COR-L47 (cell line): ENCODE measurements around the gene SPTAN1.

Source experiments
- DNase-seq: peaks from one replicate; lab custom pipeline; 2025; lab: John Stamatoyannopoulos, UW

The SPTAN1 gene

DNA sequence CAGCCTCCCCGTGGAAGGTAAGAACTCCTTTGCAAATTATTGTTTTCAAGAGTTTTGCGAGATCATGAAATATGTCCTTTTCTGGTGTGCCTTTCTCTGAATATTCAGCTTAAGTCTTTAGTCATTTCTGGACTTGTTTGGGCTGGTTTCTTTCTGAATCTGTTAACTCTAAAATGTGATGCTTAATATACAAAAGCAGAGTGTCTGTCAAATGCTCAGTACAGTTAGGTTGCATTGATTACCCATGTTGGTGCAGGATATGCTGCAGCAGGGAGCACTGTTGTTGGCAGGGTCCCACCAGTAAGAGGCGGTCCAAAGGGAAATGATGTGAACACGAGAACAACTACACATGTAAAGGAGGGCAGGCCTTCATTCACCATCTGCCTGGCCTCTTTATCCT lies 47.7 kb downstream of the SPTAN1 start:
- no peak for DNase-seq

DNA sequence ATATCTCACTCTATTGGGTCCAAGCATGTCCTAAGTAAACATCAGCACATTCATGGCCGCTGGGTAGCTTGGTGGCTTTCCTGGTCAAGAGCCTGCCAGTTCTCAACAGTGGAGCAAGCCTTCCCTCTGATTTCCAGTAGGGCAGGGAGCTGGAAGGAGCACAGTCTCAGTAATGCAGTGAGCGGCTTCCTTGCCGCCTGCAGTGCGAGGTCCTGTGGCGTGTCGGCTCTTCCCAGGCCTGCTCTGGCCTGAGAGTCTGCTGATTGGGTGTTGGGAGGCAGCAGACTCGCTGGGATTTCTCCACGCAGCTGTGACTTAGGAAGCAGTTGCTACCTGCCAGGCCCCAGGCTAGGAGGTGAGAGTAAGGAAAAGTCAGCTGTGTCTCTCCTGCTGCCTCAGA lies 51.3 kb downstream of the SPTAN1 start:
- DNase-seq: no peak

DNA sequence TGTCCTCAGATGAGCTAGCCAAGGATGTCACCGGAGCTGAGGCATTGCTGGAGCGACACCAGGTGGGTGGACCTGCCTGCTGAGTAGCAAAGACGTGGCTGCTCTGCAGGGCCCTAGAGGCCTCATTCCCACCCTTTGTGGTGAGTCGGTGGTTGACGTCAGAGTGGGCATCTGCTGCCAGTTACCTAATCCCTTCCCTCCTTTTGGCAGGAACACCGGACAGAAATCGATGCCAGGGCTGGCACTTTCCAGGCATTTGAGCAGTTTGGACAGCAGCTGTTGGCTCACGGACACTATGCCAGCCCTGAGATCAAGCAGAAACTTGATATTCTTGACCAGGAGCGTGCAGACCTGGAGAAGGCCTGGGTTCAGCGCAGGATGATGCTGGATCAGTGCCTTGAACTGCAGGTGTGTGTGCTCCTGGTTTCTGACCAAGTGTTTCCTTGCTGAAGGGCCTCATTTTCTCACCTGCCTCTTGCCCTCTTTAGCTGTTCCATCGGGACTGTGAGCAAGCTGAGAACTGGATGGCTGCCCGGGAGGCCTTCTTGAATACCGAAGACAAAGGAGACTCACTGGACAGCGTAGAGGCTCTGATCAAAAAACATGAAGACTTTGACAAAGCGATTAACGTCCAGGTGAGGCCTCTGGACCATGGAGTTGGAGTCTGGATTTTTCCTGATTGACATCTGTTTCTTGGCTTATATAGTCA lies 55.4 kb downstream of the SPTAN1 start:
- DNase-seq: no peak

DNA sequence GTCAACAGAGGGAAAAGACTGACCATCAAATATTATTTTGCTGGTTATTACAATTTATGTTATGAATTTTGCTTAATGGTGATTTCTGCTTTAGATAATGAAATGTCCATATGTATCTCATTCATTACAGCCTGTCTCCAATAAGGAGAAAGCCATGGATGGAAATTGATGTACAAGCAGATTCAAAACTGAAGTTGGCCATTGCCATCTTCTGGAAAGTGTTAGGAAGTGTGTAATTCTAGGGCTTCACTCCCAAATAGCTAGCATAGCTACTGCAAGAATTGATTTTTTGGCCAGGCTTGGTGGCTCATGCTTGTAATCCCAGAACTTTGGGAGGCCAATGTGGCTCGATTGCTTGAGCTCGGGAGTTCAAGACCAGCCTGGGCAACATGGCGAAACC lies 58.5 kb downstream of the SPTAN1 start:
- DNase-seq: no peak

DNA sequence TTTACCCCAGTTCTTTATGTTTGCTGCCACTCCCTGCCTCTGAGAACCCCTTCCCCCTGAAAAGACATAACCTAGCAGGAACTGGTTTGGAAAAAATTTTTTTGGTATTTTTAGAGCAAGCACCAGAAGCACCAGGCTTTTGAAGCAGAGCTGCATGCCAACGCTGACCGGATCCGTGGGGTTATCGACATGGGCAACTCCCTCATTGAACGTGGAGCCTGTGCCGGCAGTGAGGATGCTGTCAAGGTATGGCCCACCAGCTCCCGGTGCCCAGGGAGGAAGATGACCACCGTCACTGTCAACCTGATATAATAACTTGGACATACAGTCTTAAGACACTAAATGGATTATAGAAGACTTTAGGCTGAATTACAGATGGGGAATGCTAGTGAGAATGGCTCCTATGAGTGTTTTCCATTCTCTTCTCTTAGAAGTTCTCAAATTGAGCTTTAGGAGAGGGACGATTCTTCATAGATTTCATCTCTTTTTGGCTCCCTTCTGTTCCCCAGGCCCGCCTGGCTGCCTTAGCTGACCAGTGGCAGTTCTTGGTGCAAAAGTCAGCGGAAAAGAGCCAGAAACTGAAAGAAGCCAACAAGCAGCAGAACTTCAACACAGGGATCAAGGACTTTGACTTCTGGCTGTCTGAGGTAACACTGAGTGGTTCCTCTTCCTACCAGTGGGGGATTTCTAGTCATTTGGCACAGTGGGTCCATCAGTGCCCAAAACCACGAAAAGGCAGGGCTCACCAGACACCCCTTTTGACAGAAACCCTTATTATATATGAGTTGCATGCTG lies 59.4 kb downstream of the SPTAN1 start:
- no peak for DNase-seq

DNA sequence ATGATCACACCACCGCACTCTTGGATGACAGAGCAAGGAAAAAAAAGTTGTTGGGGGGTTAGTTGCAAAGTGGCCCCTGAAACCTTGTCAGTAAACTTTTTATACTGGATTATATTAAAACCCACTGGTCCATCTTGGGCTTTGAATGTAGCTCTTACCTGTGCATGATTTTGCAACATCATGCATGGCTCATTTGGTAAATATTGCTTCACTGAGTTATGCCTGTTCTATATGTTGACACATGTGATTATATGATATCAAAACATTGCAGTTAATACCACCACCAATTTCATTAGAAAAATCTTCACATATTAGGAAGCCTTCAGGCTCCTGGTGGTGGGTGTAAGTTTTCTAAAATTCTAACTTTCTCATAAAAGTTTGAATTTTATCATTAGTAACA lies 62.3 kb downstream of the SPTAN1 start:
- no peak for DNase-seq

DNA sequence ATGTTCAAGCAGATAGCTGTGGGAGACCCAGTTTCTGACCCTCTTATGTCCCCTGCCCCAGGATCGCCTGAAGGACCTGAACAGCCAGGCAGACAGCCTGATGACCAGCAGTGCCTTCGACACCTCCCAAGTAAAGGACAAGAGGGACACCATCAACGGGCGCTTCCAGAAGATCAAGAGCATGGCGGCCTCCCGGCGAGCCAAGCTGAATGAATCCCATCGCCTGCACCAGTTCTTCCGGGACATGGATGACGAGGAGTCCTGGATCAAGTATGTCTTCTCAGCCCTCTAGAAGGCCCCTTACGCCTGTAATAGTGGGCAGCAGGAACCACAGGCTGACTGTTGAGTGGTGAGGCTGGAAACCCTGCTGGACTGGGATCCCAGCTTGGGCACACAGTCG lies 63.2 kb downstream of the SPTAN1 start:
- no peak for DNase-seq

DNA sequence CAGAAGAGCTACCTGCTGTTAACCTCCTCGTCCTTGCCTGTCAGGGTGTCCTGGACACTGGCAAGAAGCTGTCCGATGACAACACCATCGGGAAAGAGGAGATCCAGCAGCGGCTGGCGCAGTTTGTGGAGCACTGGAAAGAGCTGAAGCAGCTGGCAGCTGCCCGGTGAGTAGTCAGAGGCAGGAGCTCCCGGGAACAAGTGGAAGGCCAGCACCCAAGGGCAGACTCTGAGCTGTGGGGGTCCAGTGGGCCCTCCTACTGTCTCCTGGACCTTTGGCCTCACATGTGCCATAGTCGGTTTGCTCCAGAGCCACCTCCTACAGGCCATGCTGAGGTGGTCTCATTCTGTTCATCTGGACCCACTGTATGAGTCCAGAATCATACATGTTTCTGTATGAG lies 65.6 kb downstream of the SPTAN1 start:
- DNase-seq: no peak

DNA sequence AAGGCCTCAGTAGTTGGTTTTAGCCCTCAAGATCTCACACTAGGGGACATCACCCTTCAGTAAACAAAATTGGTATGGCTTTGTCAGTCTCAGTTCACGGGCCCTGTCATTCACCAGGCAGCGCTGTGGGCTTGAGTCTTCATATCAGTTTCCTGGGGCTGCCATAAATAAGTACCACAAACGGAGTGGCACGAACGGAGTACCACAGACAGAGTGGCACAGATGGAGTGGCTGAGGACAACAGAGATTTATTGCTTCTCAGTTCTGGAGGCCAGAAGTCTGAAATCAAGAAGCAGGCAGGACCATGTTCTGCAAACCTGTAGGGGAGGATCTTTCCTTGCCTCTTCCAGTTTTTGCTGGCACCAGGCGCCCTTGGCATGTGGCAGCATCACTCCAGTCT lies 66.7 kb downstream of the SPTAN1 start:
- DNase-seq: no peak

DNA sequence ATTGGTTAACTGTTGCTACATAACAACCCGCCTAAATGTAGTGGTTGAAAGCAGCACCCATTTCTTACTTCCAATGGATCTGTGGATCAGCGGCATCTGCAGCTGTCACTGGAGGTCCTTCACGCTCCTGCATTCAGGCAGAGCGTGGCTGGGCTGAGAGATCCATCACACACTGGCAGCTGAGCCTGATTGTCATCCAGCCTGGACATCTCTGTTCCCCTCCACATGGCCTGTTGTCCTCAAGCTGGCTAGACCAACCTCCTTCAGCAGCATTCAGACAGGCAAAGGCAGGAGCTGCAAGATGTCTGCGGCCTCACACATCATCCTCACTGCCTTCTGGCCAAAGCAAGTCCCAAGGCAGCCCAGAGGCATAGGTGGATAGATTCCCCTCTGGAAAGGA lies 67.4 kb downstream of the SPTAN1 start:
- DNase-seq: no peak

DNA sequence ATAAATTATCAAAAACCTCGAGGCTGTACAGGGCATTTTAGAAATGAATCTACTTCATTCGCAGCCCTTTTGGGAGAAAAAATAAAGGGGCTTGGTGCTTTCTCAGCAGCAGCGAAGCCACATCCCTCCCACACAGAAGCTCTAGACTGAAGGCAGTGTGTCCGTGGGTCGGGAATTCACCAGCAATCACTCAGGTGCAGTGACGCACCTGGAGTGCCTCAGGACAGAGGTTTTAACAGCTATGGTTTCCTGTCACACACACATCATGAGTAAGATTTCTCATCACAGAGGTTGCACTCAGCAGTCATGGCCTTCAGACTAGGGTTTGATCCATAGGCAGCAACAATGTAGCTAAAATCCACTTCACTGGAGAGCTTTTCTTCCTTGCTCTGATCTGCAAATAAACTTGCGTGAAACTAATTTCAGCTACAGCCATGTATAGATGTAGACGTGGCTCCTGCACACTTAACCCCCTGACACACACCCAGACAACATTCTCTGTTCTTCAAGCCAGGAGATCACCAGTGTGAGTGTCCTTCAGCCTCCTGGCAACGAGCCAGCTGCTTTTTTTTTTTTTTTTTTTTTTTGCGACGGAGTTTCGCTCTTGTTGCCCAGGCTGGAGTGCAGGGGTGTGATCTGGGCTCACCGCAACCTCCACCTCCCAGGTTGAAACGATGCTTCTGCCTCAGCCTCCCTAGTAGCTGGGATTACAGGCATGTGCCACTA lies 69.5 kb downstream of the SPTAN1 start:
- DNase-seq: no peak

DNA sequence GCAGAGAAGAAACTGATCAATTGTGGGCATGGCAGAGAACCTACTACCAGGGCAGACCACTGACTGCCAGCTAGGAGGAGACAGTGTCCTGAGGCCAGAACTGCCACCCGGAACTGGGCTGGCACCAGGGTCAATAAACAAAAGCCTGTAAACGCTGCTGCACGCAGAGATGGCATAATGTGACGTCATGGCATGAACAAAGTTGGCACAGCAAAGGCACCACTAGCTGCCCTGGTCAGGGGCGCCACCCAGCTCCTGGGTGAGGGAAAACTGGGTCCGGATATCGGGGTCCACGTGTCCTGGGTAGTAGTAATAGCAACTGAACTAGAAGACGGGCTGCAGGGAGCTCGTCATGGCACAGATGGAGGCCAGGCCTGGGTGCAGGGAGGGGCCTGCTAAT lies 72.2 kb downstream of the SPTAN1 start:
- DNase-seq: no peak

DNA sequence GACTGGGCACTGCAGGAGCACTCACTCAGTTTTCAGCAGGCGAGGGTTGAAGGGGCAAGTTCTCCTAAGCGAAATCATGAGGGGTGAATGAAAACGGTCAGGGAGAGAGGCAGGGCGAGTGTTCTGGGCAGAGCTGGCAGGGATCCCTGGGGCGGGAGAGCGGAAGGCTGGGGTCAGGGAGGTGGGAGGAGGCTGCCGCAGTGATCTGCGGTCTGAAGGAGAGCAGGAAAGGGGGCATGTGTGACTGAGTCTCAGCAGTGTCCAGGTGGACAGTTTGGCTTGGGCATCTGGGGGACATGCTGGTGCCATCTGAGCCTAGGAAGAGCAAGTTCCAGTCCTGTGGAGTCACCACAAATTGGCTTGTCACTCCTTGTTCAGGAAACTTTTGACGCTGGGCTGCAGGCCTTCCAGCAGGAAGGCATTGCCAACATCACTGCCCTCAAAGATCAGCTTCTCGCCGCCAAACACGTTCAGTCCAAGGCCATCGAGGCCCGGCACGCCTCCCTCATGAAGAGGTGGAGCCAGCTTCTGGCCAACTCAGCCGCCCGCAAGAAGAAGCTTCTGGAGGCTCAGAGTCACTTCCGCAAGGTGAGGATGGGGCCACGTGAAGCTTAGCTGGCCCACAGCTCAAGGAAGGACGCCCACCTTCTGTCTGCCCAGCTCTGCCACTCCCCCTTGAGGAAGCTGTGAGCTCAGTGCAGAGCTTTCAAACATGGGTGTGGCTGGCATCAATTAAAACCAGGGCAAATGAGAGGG lies 73.2 kb downstream of the SPTAN1 start:
- DNase-seq: no peak

DNA sequence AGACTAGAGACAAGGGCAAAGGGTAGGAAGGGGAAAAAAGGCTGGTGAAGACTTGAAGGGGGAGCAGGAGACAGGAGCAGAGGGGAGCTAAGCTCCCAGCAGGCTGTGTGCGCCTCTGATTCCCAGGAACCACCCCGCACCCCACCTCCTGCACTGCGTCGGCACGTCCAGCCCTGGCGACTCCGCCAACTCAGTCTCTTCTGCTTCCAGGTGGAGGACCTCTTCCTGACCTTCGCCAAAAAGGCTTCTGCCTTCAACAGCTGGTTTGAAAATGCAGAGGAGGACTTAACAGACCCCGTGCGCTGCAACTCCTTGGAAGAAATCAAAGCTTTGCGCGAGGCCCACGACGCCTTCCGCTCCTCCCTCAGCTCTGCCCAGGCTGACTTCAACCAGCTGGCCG lies 73.8 kb downstream of the SPTAN1 start:
- no peak for DNase-seq

DNA sequence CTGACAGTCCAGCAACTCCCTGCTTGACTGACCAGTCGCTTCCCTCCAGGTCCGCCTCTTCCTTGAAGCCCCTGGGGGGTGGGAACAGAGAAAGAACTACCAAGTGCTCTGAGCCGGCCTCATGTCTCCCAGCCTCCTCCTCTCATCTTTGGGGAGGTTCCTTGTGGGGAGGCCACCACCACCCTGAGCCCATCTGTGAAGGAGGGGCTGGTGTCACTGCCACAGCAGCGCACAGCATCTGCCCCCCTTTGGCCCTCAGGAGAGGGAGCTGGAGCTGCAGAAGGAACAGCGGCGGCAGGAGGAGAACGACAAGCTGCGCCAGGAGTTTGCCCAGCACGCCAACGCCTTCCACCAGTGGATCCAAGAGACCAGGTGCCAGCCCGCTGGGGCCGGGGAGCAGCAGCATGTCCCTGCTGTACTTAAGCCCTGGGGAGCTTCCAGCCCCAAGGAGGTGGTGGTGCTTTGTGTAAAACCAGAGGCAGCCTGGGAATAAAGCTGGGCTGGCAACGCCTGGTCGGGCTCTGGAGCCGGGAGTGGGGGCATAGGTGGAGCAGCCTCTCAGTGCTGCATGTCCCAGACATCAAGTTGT lies 74.8 kb downstream of the SPTAN1 start:
- no peak for DNase-seq

DNA sequence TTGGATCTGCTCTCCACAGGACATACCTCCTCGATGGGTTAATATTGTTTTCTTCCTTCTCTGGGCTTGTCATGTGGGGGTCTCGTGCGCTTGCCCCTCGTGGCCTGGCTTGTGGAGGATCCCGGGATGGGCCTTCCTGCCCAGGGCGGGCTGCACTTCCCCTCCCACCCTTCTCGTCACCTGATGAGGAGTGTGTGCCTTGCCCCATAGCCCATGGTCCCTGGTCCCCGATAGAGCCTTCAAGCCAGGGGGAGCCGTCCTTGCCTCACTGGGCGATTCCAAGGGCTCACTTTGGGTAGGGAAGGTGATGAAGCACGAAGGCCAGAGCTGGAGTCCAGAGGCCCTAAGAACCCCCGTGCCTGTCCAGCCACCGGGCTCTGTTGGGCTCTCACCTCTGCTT lies 75.5 kb downstream of the SPTAN1 start:
- no peak for DNase-seq

DNA sequence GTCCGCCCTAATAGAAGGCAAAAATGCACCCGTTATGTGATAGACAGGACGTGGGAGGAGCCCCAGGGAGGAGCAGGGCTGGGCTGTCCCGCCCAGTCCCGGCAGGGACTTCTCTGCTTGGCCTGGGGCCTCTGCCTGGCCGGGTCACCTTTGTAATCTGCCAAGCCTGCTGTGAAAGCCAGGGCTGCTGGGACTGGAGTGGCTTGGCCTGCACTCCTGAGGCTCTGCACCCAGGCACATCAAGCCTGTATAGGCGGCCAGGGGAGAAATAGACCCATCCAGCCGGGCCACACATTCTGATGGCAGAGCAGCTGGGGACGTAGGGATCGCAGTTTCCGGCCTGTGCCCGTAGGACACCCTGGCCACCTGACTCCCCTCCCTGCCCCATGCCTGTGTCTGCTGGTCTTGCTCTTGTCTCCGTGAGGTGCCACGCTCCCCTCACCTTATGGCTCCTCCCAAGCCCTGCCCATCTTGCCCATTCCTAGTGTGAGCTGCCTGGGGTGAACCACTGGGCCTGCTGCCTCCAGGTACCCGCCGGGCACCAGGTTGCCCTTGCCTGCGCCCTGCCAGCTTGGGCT lies 76.2 kb downstream of the SPTAN1 start:
- no peak for DNase-seq

DNA sequence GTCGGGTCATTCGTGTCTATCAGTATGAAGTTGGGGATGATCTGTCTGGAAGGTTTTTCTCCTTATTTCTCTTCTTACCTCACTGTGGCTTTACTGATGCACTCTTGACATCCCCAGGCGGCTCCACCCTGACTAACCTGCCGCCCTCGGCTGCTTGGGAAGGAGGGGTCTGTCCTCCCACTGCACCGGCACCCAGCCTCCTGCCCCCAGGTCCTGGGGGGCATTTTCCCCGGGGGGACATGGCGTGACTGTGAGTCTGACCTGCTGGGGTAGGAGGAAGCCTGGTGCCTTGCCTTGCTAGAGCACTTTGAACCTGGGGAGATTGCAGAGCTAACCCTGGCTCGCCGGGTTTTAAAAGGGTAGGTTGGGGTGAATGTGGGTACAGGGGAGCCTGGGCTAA lies 76.7 kb downstream of the SPTAN1 start:
- DNase-seq: no peak

DNA sequence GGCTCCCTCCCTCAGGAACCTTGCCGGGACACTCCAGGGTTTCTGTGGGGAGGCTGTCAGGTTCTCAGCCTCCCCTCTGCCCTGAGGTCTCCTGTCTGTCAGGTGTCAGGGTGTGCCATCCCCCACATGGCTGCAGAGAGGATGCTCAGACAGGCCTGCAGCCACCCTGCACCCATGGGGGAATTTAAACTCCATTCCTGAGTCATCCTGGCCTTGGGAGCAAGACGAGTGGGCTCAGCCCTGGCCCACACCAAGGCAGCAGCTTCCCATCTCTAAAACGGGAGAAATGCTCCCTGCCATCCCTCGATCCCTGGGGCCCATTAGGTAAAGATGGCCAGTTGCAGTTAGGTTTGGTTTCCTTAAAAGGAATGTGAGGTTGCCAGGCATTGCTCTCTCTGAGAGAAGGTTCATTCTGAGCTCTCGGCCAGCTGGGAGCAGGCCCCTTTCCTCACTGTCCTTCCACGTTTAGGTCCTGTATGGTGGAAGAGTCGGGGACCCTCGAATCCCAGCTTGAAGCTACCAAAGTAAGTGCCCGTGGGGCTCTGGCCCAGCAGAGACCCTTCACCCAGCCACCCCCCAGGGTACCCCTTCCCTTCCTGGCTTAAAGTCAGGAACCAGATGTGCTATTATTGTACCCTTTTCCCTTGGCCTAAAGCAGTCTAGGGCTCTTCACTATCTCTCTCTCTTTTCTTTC lies 77.6 kb downstream of the SPTAN1 start:
- DNase-seq: no peak

DNA sequence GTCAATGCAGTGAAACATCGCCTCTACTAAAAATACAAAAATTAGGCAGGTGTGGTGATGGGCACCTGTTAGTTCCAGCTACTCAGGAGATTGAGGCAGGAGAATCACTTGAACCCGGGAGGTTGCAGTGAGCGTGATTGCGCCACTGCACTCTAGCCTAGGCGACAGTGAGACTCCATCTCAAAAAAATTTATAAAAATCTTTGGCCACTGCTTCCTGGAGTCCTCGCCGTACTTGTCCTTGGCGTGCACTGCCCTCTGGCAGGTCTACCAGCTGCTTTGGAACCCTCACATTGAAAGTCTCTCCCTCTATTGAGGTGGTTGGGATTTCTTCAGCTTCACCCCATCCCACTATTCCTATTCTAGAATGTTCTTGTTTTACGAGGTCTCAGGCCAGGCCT lies 79.2 kb downstream of the SPTAN1 start:
- no peak for DNase-seq

DNA sequence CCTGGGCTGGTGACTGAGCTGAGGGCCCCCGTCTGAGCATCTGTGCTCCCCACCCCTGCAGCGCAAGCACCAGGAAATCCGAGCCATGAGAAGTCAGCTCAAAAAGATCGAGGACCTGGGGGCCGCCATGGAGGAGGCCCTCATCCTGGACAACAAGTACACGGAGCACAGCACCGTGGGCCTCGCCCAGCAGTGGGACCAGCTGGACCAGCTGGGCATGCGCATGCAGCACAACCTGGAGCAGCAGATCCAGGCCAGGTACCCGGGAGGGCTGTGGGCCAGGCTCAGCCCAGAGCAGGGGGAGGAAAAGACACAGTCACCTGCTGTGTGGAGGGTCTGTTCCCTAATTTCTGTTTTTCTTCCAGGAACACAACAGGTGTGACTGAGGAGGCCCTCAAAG lies 79.7 kb downstream of the SPTAN1 start:
- no peak for DNase-seq
